Right atrium auricular region (tissue), 2 donors: ENCODE measurements around the gene CC2D2B. TPM values are rescaled to one million over a fixed set of nuclear protein-coding genes. Genes with fewer than 3 reads are reported as not detected.
"Not testable (repeated sequence)": the region's sequence is repeated elsewhere in the genome, so short reads cannot be mapped to it uniquely, and the experiment has no call there.

Experiments
- DNase-seq: peaks from one replicate; pipeline ENCODE4 v3.0.0-alpha.2; 2019; ENCODE audit warnings: low spot score
- H3K27ac ChIP-seq, 2 donors: fragments of 200-600 bp; sonication (generic); 1 replicate in 1 of 2; 2 replicates in 1 of 2; pipeline ENCODE4 v1.5.1; 2016 to 2019
- H3K27me3 ChIP-seq, 2 donors: fragments of 200-600 bp; sonication (generic); one replicate each; pipeline versions ENCODE4 v1.5.1 to v1.6.0; 2017 to 2019
- H3K36me3 ChIP-seq: fragments of 200-600 bp; sonication (generic); one replicate; pipeline ENCODE4 v1.5.1; 2016
- H3K4me1 ChIP-seq, 2 donors: fragments of 200-600 bp; sonication (generic); one replicate each; pipeline versions ENCODE4 v1.5.1 to v1.6.0; 2017 to 2019
- H3K4me3 ChIP-seq, 2 donors: fragments of 200-600 bp; sonication (generic); 1 replicate in 1 of 2; 2 replicates in 1 of 2; pipeline ENCODE4 v1.5.1; 2017 to 2019; ENCODE audit warnings: mild to moderate bottlenecking in 1 of 2, moderate library complexity in 1 of 2
- H3K9me3 ChIP-seq, 2 donors: fragments of 200-600 bp; sonication (generic); one replicate each; pipeline ENCODE4 v1.5.1; 2019
- CTCF ChIP-seq, 2 donors: fragments of 200-600 bp; sonication (generic); IDR thresholded peaks; one replicate each; pipeline ENCODE4 v1.5.1; 2019; ENCODE audit warnings: antibody characterized with exemption in 2 of 2
- total RNA-seq, 2 donors: library from RNA; depleted of rRNA; stranded (reverse); fragments of >200 nt; gene quantifications; one replicate each; pipeline ENCODE4 v1.1.0, GENCODE V29; 2016

CC2D2B gene
- total RNA-seq, 2 donors from 2014 or later = 0.98 to 1.6 TPM

GRCh38 chr10:95876756-95877155, 31.0 kb upstream of the CC2D2B start:
- TF ChIP-seq CTCF (IDR thresholded peaks at IDR 0.05) = no peak
- no peaks in the 10 kb centered on the region for H3K27me3 ChIP-seq
- DNase-seq = no peak
- no peaks in the 10 kb centered on the region for H3K36me3 ChIP-seq
- H3K27ac ChIP-seq = no peak overlapping the region
- no peaks in the 10 kb centered on the region for H3K9me3 ChIP-seq
- no peak overlapping the region for H3K4me3 ChIP-seq
- H3K4me1 ChIP-seq = no peaks in the 10 kb centered on the region

- Histone ChIP-seq H3K27me3 (no peaks in the 10 kb centered on the region), H3K27ac (no peak overlapping the region), H3K36me3 (no peaks in the 10 kb centered on the region), H3K4me1 (no peaks in the 10 kb centered on the region), H3K9me3 (no peaks in the 10 kb centered on the region), H3K4me3 (no peak overlapping the region)
- TF ChIP-seq CTCF (IDR thresholded peaks at IDR 0.05) = no peak
- DNase-seq = no peak
Measured at GRCh38 chr10:95877881-95878280, 29.9 kb upstream of the CC2D2B start.

- no peaks in the 10 kb centered on the region for H3K27me3 ChIP-seq
- no peak overlapping the region for H3K4me3 ChIP-seq
- no peak for DNase-seq
- H3K36me3 ChIP-seq = no peaks in the 10 kb centered on the region
- no peaks in the 10 kb centered on the region for H3K4me1 ChIP-seq
- H3K9me3 ChIP-seq = no peaks in the 10 kb centered on the region
- H3K27ac ChIP-seq = peak overlapping the region in 1 of 2 donors; percentile 19
- no peak for TF ChIP-seq CTCF (IDR thresholded peaks at IDR 0.05)
Measured at GRCh38 chr10:95880704-95881103, 27.1 kb upstream of the CC2D2B start.

- no peak overlapping the region for H3K4me3 ChIP-seq
- H3K9me3 ChIP-seq = no peaks in the 10 kb centered on the region
- no peaks in the 10 kb centered on the region for H3K36me3 ChIP-seq
- no peak for DNase-seq
- H3K4me1 ChIP-seq = no peaks in the 10 kb centered on the region
- TF ChIP-seq CTCF (IDR thresholded peaks at IDR 0.05) = no peak
- peak overlapping the region in 1 of 2 donors; percentile 19 for H3K27ac ChIP-seq
- H3K27me3 ChIP-seq = no peaks in the 10 kb centered on the region
Measured at GRCh38 chr10:95881316-95881715, 26.5 kb upstream of the CC2D2B start.

GRCh38 chr10:95889830-95890229, 17.9 kb upstream of the CC2D2B start:
- H3K4me3 ChIP-seq = no peak overlapping the region
- H3K9me3 ChIP-seq = no peaks in the 10 kb centered on the region
- no peak for TF ChIP-seq CTCF (IDR thresholded peaks at IDR 0.05)
- H3K27me3 ChIP-seq = no peaks in the 10 kb centered on the region
- no peaks in the 10 kb centered on the region for H3K36me3 ChIP-seq
- H3K27ac ChIP-seq = no peak overlapping the region
- no peak for DNase-seq
- H3K4me1 ChIP-seq = no peaks in the 10 kb centered on the region

- Histone ChIP-seq H3K27me3 (no peaks in the 10 kb centered on the region), H3K27ac (no peak overlapping the region), H3K4me3 (no peak overlapping the region), H3K4me1 (no peaks in the 10 kb centered on the region), H3K36me3 (peaks cover 11% of the 10 kb centered on the region), H3K9me3 (no peaks in the 10 kb centered on the region)
- TF ChIP-seq CTCF (IDR thresholded peaks at IDR 0.05) = no peak
- no peak for DNase-seq
Measured at GRCh38 chr10:95896071-95896850, 11.5 kb upstream of the CC2D2B start.

- DNase-seq, H3K27me3 ChIP-seq, H3K9me3 ChIP-seq, H3K4me3 ChIP-seq, H3K36me3 ChIP-seq, H3K4me1 ChIP-seq, H3K27ac ChIP-seq: not testable (repeated sequence)
Measured at GRCh38 chr10:95905897-95906580, 1.7 kb upstream of the CC2D2B start.
